AG04450 (cell line): ENCODE results near the gene NUBP2. TPM values are rescaled to one million over a fixed set of nuclear protein-coding genes. Genes with fewer than 3 reads are reported as not detected.

ENCODE experiments used
- CTCF ChIA-PET: fragments of 300-600, 350-600 bp; formaldehyde crosslinking; extraction: SDS; loops from one replicate; lab custom pipeline; 2022; ENCODE audit warnings: antibody characterized with exemption, inconsistent platforms; lab: Charles Lee
- POLR2A ChIA-PET: fragments of 350-600 bp; formaldehyde crosslinking; extraction: SDS; loops from one replicate; lab custom pipeline; 2021; ENCODE audit warnings: antibody characterized with exemption, inconsistent platforms; lab: Yijun Ruan, JAX
- DNase-seq: peaks from one replicate; pipeline ENCODE4 v3.0.0-alpha.2; 2011; ENCODE audit warnings: low read depth, low spot score
- H3K27ac ChIP-seq: one replicate; pipeline ENCODE4 v1.5.1; 2012; ENCODE audit warnings: low read depth, low read length, control low read depth
- H3K27me3 ChIP-seq: one replicate; pipeline ENCODE4 v1.6.0; 2012; ENCODE audit warnings: low read length; ENCODE audit not compliant: control insufficient read depth, insufficient read depth
- H3K4me3 ChIP-seq: 2 replicates; pipeline ENCODE4 v1.5.1; 2011; ENCODE audit warnings: mild to moderate bottlenecking, low read depth, low read length, control low read depth
- H3K9me3 ChIP-seq: 2 replicates; pipeline ENCODE4 v1.5.1; 2012; ENCODE audit warnings: low read length; ENCODE audit not compliant: control insufficient read depth, insufficient read depth
- polyA plus RNA-seq: library from polyadenylated mRNA; depleted of rRNA; stranded (reverse); fragments of >200 nt; gene quantifications from 2 replicates; pipeline ENCODE4 v1.2.3, GENCODE V29; 2011
- TF ChIP-seq, protein P1 (sequence below): IDR thresholded peaks from 2 replicates; pipeline ENCODE4 v1.5.1; 2011; ENCODE audit warnings: low read depth, low read length, control low read depth, inconsistent platforms

NUBP2 gene
- polyA plus RNA-seq, 1 experiment, result 20.0 TPM

DNA sequence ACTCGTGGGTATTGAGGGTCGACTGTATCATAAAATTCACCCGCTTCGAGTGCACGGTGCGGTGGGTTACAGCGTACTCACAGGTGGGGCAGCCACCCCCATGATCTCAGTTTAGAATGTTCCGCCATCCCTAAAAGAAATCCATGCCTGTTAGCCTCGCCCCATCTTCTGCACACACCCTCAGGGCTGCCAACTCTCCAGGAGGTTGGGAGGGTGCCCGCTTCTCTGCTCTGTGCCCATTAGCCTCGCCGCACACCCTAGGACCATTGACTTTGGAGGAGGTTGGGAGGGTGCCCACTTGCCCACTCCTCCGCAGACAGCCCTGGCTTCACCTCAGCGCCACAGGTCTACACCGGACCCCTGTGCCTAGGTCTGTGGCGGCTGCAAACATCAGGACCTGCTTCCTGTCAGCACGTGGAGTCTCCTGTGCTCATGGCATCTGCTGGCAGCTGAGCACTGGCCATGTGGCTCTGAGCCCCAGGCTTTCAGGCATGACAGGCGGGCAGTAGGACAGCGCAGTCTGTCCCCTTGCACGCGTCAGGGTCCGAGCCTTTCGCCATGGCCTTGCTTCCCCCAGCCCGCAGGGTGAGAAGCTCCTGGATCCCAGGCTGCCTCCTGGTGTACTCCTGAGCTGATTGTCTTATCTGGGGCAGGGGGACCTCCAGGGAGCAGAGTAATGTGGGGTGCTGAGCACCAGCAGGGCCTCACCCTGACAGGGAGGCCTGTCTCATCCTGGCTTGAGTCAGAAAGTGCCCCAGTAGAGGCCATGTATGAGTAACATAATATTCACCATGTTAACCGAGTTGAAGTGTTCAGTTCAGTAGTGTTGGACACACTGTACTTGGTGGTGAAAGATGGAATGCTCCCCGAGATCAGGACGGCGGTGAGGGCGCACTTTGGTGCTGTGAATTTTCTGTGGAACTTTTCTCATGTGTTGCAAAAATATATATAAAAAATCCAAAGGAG is 33.3 kb upstream of the NUBP2 start:
- no peak overlapping the region for H3K27ac ChIP-seq
- no peak overlapping the region for H3K4me3 ChIP-seq
- no peak for DNase-seq
- POLR2A ChIA-PET, result no interaction called here
- no peaks in the 10 kb centered on the region; the same call in 1 of the 2 replicates for H3K9me3 ChIP-seq
- no peaks in the 10 kb centered on the region for H3K27me3 ChIP-seq
- CTCF ChIA-PET, result interaction anchor here (1.6 kb wide), 1 partner anchor 26 kb away, joined by 7 read pairs; no protein-coding TSS in a partner anchor
- TF ChIP-seq, protein P1, sequence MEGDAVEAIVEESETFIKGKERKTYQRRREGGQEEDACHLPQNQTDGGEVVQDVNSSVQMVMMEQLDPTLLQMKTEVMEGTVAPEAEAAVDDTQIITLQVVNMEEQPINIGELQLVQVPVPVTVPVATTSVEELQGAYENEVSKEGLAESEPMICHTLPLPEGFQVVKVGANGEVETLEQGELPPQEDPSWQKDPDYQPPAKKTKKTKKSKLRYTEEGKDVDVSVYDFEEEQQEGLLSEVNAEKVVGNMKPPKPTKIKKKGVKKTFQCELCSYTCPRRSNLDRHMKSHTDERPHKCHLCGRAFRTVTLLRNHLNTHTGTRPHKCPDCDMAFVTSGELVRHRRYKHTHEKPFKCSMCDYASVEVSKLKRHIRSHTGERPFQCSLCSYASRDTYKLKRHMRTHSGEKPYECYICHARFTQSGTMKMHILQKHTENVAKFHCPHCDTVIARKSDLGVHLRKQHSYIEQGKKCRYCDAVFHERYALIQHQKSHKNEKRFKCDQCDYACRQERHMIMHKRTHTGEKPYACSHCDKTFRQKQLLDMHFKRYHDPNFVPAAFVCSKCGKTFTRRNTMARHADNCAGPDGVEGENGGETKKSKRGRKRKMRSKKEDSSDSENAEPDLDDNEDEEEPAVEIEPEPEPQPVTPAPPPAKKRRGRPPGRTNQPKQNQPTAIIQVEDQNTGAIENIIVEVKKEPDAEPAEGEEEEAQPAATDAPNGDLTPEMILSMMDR, result no peak

DNA sequence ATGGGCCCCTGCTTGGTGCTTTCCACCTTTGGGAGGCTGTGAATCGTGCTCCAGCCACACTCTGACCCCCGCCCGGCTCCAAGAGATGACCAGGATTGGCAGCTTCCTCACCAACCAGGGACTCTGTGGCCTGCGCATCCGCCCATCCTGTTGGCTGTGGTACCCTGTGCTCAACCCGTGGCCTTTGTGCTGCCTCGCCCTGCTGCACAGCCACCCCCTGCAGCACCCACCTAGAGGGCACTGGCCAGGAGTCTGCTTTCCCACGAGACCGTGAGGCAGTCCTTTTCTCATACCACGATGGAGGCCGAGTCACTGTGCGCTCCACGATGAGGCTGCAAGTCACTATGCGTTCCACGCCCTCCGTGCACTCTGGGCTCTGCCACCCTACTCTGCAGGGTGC is 30.8 kb upstream of the NUBP2 start:
- no peak for DNase-seq
- no peak overlapping the region for H3K27ac ChIP-seq
- no peaks in the 10 kb centered on the region for H3K27me3 ChIP-seq
- ChIA-PET POLR2A (no interaction called here), CTCF (no interaction called here)
- TF ChIP-seq, protein P1, result no peak
- no peaks in the 10 kb centered on the region; the same call in 1 of the 2 replicates for H3K9me3 ChIP-seq
- H3K4me3 ChIP-seq, result no peak overlapping the region

DNA sequence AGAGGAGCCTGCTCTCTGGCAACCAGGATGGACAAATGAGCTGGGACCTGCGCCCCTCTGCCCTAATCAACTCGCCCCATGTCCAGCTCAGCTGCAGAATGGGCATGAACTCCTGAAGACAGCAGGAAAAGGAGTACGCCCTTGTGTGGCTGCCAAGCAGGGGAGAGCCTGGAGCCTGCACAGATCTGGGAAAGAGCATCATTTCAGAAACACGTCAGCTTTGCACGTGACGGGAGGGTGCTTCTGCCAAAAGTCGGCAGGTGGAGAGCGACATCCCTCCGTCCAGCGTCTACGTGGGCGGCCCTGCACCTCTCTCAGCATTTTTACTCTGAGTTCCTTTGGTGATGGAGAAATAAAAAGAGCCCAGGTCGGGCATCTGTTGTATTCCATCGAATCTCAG is 29.9 kb upstream of the NUBP2 start:
- H3K27me3 ChIP-seq, result no peaks in the 10 kb centered on the region
- no peak for DNase-seq
- TF ChIP-seq, protein P1, result no peak
- H3K4me3 ChIP-seq, result no peak overlapping the region
- H3K27ac ChIP-seq, result no peak overlapping the region
- ChIA-PET POLR2A (no interaction called here), CTCF (no interaction called here)
- H3K9me3 ChIP-seq, result no peaks in the 10 kb centered on the region; the same call in 1 of the 2 replicates

DNA sequence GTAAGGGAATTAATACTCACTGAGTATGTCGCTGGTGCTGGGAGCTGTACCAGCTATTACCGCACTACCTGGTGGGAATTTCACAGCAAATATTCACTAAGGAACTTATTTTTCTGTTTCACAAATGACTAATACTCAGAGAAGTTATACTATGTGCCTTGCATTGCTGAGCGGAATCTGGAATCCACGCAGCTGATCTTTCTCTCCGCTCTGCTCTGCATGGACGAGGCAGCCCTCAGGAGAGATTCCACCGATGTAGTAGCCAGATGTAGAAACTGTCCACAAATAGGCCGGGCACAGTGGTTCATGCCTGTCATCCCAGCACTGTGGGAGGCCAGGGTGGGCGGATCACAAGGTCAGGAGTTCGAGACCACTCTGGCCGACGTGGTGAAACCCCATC is 28.6 kb upstream of the NUBP2 start:
- no peaks in the 10 kb centered on the region; the same call in 1 of the 2 replicates for H3K9me3 ChIP-seq
- TF ChIP-seq, protein P1, result no peak
- POLR2A ChIA-PET, result no interaction called here
- no peak overlapping the region for H3K4me3 ChIP-seq
- CTCF ChIA-PET, result interaction anchor here (1.8 kb wide), 1 partner anchor 31 kb away, joined by 5 read pairs; no protein-coding TSS in a partner anchor
- no peaks in the 10 kb centered on the region for H3K27me3 ChIP-seq
- no peak overlapping the region for H3K27ac ChIP-seq
- no peak for DNase-seq
